PC-9 (cell line): ENCODE data around the gene SCCPDH.

Source experiments
- EZH2 ChIP-seq: fragments of 200-600 bp; sonication (generic); IDR thresholded peaks from 2 replicates; pipeline ENCODE4 v1.8.0; 2017; ENCODE audit warnings: antibody characterized with exemption, low read depth
- TF ChIP-seq, protein P1 (sequence below): fragments of 200-600 bp; sonication (generic); conservative IDR thresholded peaks from 2 replicates; pipeline ENCODE4 v1.6.1; 2017; ENCODE audit warnings: mixed run types, antibody characterized with exemption, mild to moderate bottlenecking, moderate library complexity

DNA sequence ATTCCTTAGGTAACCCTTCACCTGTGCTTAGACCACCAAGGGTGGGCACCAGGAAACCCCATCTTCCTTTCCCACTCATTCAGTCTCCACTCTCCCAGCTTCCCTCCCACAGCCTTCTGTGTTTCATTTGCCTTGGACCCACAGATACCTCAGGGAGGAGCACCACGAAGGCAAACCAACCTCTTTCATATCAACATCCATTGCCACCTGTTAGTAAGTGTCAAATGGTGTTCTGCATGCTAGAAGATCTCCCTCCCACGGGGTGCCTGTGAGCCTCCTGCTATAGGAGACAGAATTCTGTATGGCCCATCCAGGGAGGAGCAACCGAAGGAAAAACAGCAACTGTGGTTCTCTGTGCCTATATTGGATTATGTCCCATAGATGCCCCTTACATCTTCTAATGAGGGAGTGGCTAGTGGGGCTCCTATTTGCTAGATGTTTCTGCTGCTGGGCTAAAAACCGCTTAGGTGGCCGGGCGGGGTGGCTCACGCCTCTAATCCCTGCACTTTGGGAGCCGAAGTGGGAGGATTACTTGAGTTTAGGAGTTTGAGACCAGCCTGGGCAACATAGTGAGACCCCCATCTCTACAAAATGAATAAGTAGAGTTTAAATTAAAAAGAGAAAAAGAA lies 25.6 kb upstream of the SCCPDH start:
- no peak for TF ChIP-seq EZH2
- TF ChIP-seq, protein P1, sequence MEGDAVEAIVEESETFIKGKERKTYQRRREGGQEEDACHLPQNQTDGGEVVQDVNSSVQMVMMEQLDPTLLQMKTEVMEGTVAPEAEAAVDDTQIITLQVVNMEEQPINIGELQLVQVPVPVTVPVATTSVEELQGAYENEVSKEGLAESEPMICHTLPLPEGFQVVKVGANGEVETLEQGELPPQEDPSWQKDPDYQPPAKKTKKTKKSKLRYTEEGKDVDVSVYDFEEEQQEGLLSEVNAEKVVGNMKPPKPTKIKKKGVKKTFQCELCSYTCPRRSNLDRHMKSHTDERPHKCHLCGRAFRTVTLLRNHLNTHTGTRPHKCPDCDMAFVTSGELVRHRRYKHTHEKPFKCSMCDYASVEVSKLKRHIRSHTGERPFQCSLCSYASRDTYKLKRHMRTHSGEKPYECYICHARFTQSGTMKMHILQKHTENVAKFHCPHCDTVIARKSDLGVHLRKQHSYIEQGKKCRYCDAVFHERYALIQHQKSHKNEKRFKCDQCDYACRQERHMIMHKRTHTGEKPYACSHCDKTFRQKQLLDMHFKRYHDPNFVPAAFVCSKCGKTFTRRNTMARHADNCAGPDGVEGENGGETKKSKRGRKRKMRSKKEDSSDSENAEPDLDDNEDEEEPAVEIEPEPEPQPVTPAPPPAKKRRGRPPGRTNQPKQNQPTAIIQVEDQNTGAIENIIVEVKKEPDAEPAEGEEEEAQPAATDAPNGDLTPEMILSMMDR = no peak
